GM23248 (cell line): ENCODE data around the gene HOXD9.

Experiments used
- EZH2 ChIP-seq: fragments of 200-600 bp; sonication (generic); IDR thresholded peaks from 2 replicates; pipeline ENCODE4 v1.6.1; 2018; ENCODE audit warnings: antibody characterized with exemption, mild to moderate bottlenecking; ENCODE audit not compliant: insufficient read depth, poor library complexity, severe bottlenecking
- EZH2phosphoT487 ChIP-seq: fragments of 200-600 bp; sonication (generic); IDR thresholded peaks from 2 replicates; pipeline ENCODE4 v1.6.1; 2018; ENCODE audit warnings: antibody characterized with exemption, moderate library complexity, mild to moderate bottlenecking, low read depth; ENCODE audit not compliant: insufficient read depth

DNA sequence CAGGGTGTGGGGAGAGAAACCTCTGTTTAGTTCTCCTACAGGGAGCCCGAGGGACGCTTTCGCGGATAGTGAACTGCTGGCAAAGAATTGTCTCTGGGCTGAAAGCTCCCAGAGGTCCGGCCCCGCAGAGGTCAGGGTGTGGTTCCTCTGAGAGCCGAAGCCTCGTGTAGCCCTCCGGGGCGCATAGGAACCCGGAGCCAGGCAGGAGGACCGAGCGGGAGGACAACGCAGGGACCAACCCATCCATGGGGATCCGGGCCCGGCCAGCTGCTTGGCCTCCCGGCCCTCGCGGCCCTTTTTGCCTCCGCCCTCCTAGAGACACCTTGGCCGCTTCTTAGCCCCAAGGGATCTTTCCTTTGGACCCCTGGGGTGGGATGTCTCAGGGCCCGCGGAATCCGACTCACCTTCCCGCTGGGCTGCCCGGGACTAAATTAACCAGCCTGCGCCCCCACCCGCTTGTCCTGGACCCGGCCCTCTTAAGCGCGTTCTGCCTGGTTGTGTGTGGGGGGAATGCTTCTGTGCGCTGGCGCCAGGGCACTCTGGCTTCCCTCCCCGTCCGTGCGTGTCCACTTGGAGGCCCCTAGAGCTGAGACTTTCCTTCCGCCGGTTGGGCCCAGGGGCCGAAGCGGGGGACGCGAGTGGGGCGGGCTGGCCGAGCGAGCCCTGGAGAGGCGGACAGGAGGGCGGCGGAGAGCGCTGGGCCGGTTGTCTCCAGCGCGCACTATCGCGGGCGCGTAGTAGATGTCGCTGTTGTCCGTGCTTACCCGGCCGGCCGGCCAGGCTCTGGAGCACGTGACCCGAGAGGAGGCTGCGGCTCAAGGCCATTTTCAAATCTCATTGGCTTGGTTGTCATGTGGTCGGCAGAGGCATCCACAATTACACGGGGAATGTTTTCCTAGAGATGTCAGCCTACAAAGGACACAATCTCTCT is 6.4 kb upstream of the HOXD9 start, which contains the start of gene HOXD10:
- no peak for TF ChIP-seq EZH2
- TF ChIP-seq EZH2phosphoT487 = no peak
